ENCODE measurements around the gene PTGIS.

Gene PTGIS

GRCh38 chr20:49470922-49471321 lies 97.0 kb downstream of the PTGIS start:
- no peak for DNase-seq (ENCODE audit: low read depth, low spot score)

GRCh38 chr20:49469060-49469459 lies 98.9 kb downstream of the PTGIS start:
- DNase-seq (ENCODE audit: low read depth, low spot score): no peak

GRCh38 chr20:49468412-49468811 lies 99.5 kb downstream of the PTGIS start:
- no peak for DNase-seq (ENCODE audit: low read depth, low spot score)

GRCh38 chr20:49466114-49466912 lies 101.6 kb downstream of the PTGIS start:
- DNase-seq (ENCODE audit: low read depth, low spot score): no peak

- no peak for DNase-seq (ENCODE audit: low read depth, low spot score)
These were observed 103.4 kb downstream of the PTGIS start for GRCh38 chr20:49464556-49464955.

- no peak for DNase-seq (ENCODE audit: low read depth, low spot score)
These were observed 105.3 kb downstream of the PTGIS start for GRCh38 chr20:49462626-49463025.

- no peak for DNase-seq (ENCODE audit: low read depth, low spot score)
These were observed 105.9 kb downstream of the PTGIS start for GRCh38 chr20:49461894-49462620.

- no peak for DNase-seq (ENCODE audit: low read depth, low spot score)
These were observed 107.0 kb downstream of the PTGIS start for GRCh38 chr20:49460916-49461315.

GRCh38 chr20:49460131-49460530 lies 107.8 kb downstream of the PTGIS start:
- no peak for DNase-seq (ENCODE audit: low read depth, low spot score)

- no peak for DNase-seq (ENCODE audit: low read depth, low spot score)
These were observed 108.3 kb downstream of the PTGIS start for GRCh38 chr20:49459684-49460083.

- DNase-seq (ENCODE audit: low read depth, low spot score): no peak
These were observed 110.5 kb downstream of the PTGIS start for GRCh38 chr20:49457444-49457843.

GRCh38 chr20:49456646-49457045 lies 111.3 kb downstream of the PTGIS start:
- no peak for DNase-seq (ENCODE audit: low read depth, low spot score)

GRCh38 chr20:49455691-49456090 lies 112.2 kb downstream of the PTGIS start:
- no peak for DNase-seq (ENCODE audit: low read depth, low spot score)

Data from activated CD4-positive, CD25-positive, alpha-beta regulatory T cell treated with anti-CD3 and anti-CD28 coated beads, Interleukin-2, amount 50 U/mL, for 16 hours (primary cell).